ENCODE measurements around the gene GREB1. TPM values are rescaled to one million over a fixed set of nuclear protein-coding genes. Genes with fewer than 3 reads are reported as not detected.

The GREB1 gene
- total and polyA plus RNA-seq, 2 of the 4 experiments (the other 2 are of a cell fraction): 0.05 TPM; not detected in 1

DNA sequence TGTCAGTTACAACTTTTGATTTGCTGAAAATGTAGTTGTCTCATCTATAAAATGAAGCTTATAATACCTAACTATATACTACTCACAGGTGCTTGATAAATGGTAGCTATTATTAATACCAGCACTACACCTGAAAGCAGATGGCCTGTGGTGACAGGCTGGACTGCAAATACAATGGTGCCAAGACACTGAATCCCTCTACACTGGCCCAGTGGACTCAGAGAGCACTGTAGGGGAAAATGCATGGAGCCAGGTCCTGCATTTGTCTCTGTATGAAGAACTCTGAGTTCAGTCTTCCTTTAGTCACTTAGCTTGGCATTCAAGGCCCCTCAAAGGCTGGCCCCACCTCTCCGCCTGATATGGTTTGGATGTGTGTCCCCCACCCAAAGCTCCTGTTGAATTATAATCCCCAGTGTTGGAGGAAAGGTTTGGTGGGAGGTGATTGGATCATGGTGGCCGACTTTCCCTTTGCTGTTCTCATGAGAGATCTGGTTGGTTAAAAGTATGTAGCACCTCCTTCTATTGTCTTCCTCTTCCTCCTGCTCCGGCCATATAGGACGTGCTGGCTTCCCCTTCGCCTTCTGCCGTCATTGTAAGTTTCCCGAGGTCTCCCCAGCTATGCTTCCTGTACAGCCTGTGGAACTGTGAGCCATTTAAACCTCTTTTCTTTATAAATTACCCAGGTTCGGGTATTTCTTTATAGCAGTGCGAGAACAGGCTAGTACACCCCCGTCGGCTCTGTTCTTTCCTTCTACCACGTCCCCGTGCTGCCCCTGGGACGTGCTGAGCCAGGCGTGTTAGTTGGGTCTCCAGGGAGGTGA, 147.3 kb downstream of the GREB1 start:
- no peak overlapping the region for H2BK5ac ChIP-seq (ENCODE audit: low read depth, low read length, poor library complexity, severe bottlenecking)
- ChIA-PET CTCF (interaction anchor here (0.6 to 2.0 kb wide), 5 partner anchors 7 to 104 kb away, joined by 3 to 5 read pairs (median 3); partner anchors contain the start of gene NTSR2), POLR2A (ENCODE audit: unreplicated experiment) (no interaction called here)
- H2AFZ ChIP-seq (replicated peaks; ENCODE audit: low read length, poor library complexity): no peak overlapping the region
- BruUV-seq (replicated peaks): no TSS peak
- H2BK20ac ChIP-seq (ENCODE audit: low read depth, low read length): no peak overlapping the region
- H2AK9ac ChIP-seq (replicated peaks; ENCODE audit: low read depth, low read length, poor library complexity): no peak overlapping the region
- H3K4me2 ChIP-seq (ENCODE audit: low read depth, low read length): no peak overlapping the region
- H2AK5ac ChIP-seq (ENCODE audit: low read depth, low read length): no peak overlapping the region
- H3K9ac ChIP-seq (ENCODE audit: low read depth, low read length): no peak overlapping the region
- no peaks in the 10 kb centered on the region; the same call in 1 of the 2 replicates for H3K9me1 ChIP-seq (ENCODE audit: insufficient read depth, low read length)
- H3K4me1 ChIP-seq (ENCODE audit: control insufficient read depth, insufficient read depth, low read length): peaks cover 8% of the 10 kb centered on the region; the same call in 1 of the 2 replicates
- no peaks in the 10 kb centered on the region for H3K36me3 ChIP-seq (ENCODE audit: control insufficient read depth, insufficient read depth, low read length)
- no peak overlapping the region for H4K8ac ChIP-seq (ENCODE audit: low read depth in 2 of 2, low read length in 2 of 2)
- no peak for TF ChIP-seq CHD1 (IDR thresholded peaks at IDR 0.05; ENCODE audit: low read depth, low read length)
- TF ChIP-seq FOS (IDR thresholded peaks at IDR 0.05; ENCODE audit: low read depth, low read length): no peak
- TF ChIP-seq MAZ (IDR thresholded peaks at IDR 0.05; ENCODE audit: borderline replicate concordance, low read depth, low read length): no peak
- TF ChIP-seq MAFK (IDR thresholded peaks at IDR 0.05; ENCODE audit: low read depth, low read length): no peak
- intact Hi-C loops (cut with micrococcal nuclease): loop anchor here (5.0 kb wide), 1 partner anchor 204 kb away; no protein-coding TSS in a partner anchor
- no peak overlapping the region for H3K18ac ChIP-seq (ENCODE audit: low read depth, low read length)
- H3K4me3 ChIP-seq (ENCODE audit: insufficient read depth, low read depth, low read length): no peak overlapping the region
- 96% methylated on average over 11 of the region's 15 CpGs; no CpG with 5 or more reads in 1 of the 2 experiments for WGBS, 2 experiments (ENCODE audit: extremely low coverage in 2 of 2, insufficient read length in 1 of 2)
- H3K79me1 ChIP-seq (ENCODE audit: low read depth in 1 of 2, low read length in 2 of 2): no peaks in the 10 kb centered on the region
- no peak overlapping the region for H3K27ac ChIP-seq (ENCODE audit: insufficient read depth, low read length)
- no peaks in the 10 kb centered on the region for H3K9me3 ChIP-seq (ENCODE audit: control insufficient read depth, insufficient read depth, low read length)
- no peak for ATAC-seq (ENCODE audit: low read depth)
- dilution Hi-C loops (cut with HindIII; ENCODE audit: low sequenced_read_pairs, unreplicated experiment): no loop called here
- DNase-seq: no peak
- H3K56ac ChIP-seq (ENCODE audit: extremely low read depth, insufficient read depth, low read length): no peak overlapping the region
- no peak overlapping the region for H2BK15ac ChIP-seq (ENCODE audit: low read depth, low read length)
- no peak overlapping the region for H3K23ac ChIP-seq (ENCODE audit: low read depth, low read length)
- no peak overlapping the region for H3K14ac ChIP-seq (replicated peaks; ENCODE audit: low read depth, low read length)
- no peak overlapping the region for H4K91ac ChIP-seq (ENCODE audit: insufficient read depth, low read depth, low read length)
- no peak overlapping the region for H3K4ac ChIP-seq (ENCODE audit: low read depth, low read length)
- in situ Hi-C loops (cut with MboI; ENCODE audit: low sequenced_read_pairs): no loop called here
- no peaks in the 10 kb centered on the region for H4K20me1 ChIP-seq (ENCODE audit: insufficient read depth, low read length)
- H2BK120ac ChIP-seq (ENCODE audit: low read depth, low read length): no peak overlapping the region
- H3K27me3 ChIP-seq (ENCODE audit: control insufficient read depth, insufficient read depth, low read length): peaks cover 48% of the 10 kb centered on the region
- H4K5ac ChIP-seq (ENCODE audit: low read depth, low read length): no peak overlapping the region; the same call in 1 of the 2 replicates

All from IMR-90 (cell line).